ENCODE results near the gene RAP2A. TPM values are rescaled to one million over a fixed set of nuclear protein-coding genes. Genes with fewer than 3 reads are reported as not detected.

RAP2A gene
- total RNA-seq, 1 donor from 2014 or later: 46.6 TPM

- no peaks in the 10 kb centered on the region for H3K4me1 ChIP-seq (ENCODE audit: insufficient read depth, low read length)
- H3K4me3 ChIP-seq (ENCODE audit: insufficient read depth, low read depth, low read length): no peak overlapping the region
- no peaks in the 10 kb centered on the region for H4K20me1 ChIP-seq (ENCODE audit: insufficient read depth, low read length)
- Mint-ChIP-seq H3K36me3 (ENCODE audit: low read depth, unreplicated experiment) (no peaks in the 10 kb centered on the region), H3K27ac (ENCODE audit: unreplicated experiment) (no peak overlapping the region), H3K9me3 (ENCODE audit: unreplicated experiment) (peaks cover 11% of the 10 kb centered on the region), H3K4me1 (ENCODE audit: low read depth, unreplicated experiment) (no peaks in the 10 kb centered on the region), H3K27me3 (ENCODE audit: low read depth, unreplicated experiment) (no peaks in the 10 kb centered on the region), H3K4me3 (ENCODE audit: unreplicated experiment) (no peak overlapping the region)
- DNase-seq (ENCODE audit: low read depth): no peak
- H3K27ac ChIP-seq (ENCODE audit: low read depth, low read length): no peak overlapping the region
- H3K4me2 ChIP-seq (ENCODE audit: low read length): no peak overlapping the region
- H2AFZ ChIP-seq (ENCODE audit: low read depth, low read length): no peak overlapping the region
- no peaks in the 10 kb centered on the region for H3K36me3 ChIP-seq (ENCODE audit: insufficient read depth, low read length)
- H3K27me3 ChIP-seq (ENCODE audit: insufficient read depth, low read length): no peaks in the 10 kb centered on the region
- no peak for FAIRE-seq
- no peaks in the 10 kb centered on the region for H3K79me2 ChIP-seq (ENCODE audit: insufficient read depth, low read length)
- H3K9me3 ChIP-seq (ENCODE audit: insufficient read depth, low read depth, low read length): no peaks in the 10 kb centered on the region
- H3K9ac ChIP-seq (ENCODE audit: low read length): no peak overlapping the region
- TF ChIP-seq EZH2 (IDR thresholded peaks at IDR 0.05; ENCODE audit: insufficient read depth, low read length): no peak
- TF ChIP-seq, protein P1, sequence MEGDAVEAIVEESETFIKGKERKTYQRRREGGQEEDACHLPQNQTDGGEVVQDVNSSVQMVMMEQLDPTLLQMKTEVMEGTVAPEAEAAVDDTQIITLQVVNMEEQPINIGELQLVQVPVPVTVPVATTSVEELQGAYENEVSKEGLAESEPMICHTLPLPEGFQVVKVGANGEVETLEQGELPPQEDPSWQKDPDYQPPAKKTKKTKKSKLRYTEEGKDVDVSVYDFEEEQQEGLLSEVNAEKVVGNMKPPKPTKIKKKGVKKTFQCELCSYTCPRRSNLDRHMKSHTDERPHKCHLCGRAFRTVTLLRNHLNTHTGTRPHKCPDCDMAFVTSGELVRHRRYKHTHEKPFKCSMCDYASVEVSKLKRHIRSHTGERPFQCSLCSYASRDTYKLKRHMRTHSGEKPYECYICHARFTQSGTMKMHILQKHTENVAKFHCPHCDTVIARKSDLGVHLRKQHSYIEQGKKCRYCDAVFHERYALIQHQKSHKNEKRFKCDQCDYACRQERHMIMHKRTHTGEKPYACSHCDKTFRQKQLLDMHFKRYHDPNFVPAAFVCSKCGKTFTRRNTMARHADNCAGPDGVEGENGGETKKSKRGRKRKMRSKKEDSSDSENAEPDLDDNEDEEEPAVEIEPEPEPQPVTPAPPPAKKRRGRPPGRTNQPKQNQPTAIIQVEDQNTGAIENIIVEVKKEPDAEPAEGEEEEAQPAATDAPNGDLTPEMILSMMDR (IDR thresholded peaks at IDR 0.05; ENCODE audit: insufficient read depth, low read depth, low read length): no peak
Measured at GRCh38 chr13:97506511-97506910, 72.5 kb downstream of the RAP2A start.

GRCh38 chr13:97512732-97513131 is 78.8 kb downstream of the RAP2A start:
- H3K9me3 Mint-ChIP-seq (ENCODE audit: unreplicated experiment): peaks cover 22% of the 10 kb centered on the region

DNA sequence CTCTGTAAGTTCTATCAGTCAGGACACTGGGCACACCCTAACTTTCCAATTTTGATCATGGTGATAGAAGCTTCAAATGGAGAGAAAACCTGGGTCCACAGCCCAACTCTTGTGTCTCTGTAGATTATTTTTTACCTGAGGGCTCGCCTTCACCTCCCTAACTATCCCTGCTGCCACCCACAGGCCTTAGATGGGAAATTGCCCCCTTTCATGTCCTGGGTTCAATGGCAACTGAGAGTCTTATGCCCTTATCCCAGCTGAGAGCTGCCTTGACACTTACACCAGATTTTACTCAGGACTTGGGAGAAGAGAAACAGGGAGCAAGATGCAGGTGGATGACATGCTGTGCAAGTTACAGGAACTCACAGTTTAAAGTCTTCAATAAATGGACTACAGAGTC is 81.7 kb downstream of the RAP2A start:
- no peaks in the 10 kb centered on the region for H3K36me3 ChIP-seq (ENCODE audit: insufficient read depth, low read length)
- TF ChIP-seq EZH2 (IDR thresholded peaks at IDR 0.05; ENCODE audit: insufficient read depth, low read length): no peak
- TF ChIP-seq, protein P1 (IDR thresholded peaks at IDR 0.05; ENCODE audit: insufficient read depth, low read depth, low read length): no peak
- no peaks in the 10 kb centered on the region for H3K4me1 ChIP-seq (ENCODE audit: insufficient read depth, low read length)
- DNase-seq (ENCODE audit: low read depth) (no peak), FAIRE-seq (no peak)
- H4K20me1 ChIP-seq (ENCODE audit: insufficient read depth, low read length): no peaks in the 10 kb centered on the region
- Mint-ChIP-seq H3K36me3 (ENCODE audit: low read depth, unreplicated experiment) (peaks cover 2% of the 10 kb centered on the region), H3K27ac (ENCODE audit: unreplicated experiment) (no peak overlapping the region), H3K4me3 (ENCODE audit: unreplicated experiment) (no peak overlapping the region), H3K4me1 (ENCODE audit: low read depth, unreplicated experiment) (no peaks in the 10 kb centered on the region), H3K9me3 (ENCODE audit: unreplicated experiment) (peaks cover 21% of the 10 kb centered on the region), H3K27me3 (ENCODE audit: low read depth, unreplicated experiment) (no peaks in the 10 kb centered on the region)
- no peaks in the 10 kb centered on the region for H3K9me3 ChIP-seq (ENCODE audit: insufficient read depth, low read depth, low read length)
- no peak overlapping the region for H3K27ac ChIP-seq (ENCODE audit: low read depth, low read length)
- H2AFZ ChIP-seq (ENCODE audit: low read depth, low read length): no peak overlapping the region
- H3K4me3 ChIP-seq (ENCODE audit: insufficient read depth, low read depth, low read length): no peak overlapping the region
- H3K9ac ChIP-seq (ENCODE audit: low read length): no peak overlapping the region
- no peaks in the 10 kb centered on the region for H3K79me2 ChIP-seq (ENCODE audit: insufficient read depth, low read length)
- H3K4me2 ChIP-seq (ENCODE audit: low read length): no peak overlapping the region
- H3K27me3 ChIP-seq (ENCODE audit: insufficient read depth, low read length): no peaks in the 10 kb centered on the region

More at GRCh38 chr13:97512732-97513131, 78.8 kb downstream of the RAP2A start:
- Histone ChIP-seq H3K79me2 (ENCODE audit: insufficient read depth, low read length) (no peaks in the 10 kb centered on the region), H3K4me3 (ENCODE audit: insufficient read depth, low read depth, low read length) (no peak overlapping the region), H4K20me1 (ENCODE audit: insufficient read depth, low read length) (no peaks in the 10 kb centered on the region), H3K9ac (ENCODE audit: low read length) (no peak overlapping the region), H2AFZ (ENCODE audit: low read depth, low read length) (no peak overlapping the region), H3K27ac (ENCODE audit: low read depth, low read length) (no peak overlapping the region), H3K27me3 (ENCODE audit: insufficient read depth, low read length) (no peaks in the 10 kb centered on the region), H3K36me3 (ENCODE audit: insufficient read depth, low read length) (no peaks in the 10 kb centered on the region), H3K4me2 (ENCODE audit: low read length) (no peak overlapping the region), H3K4me1 (ENCODE audit: insufficient read depth, low read length) (no peaks in the 10 kb centered on the region), H3K9me3 (ENCODE audit: insufficient read depth, low read depth, low read length) (no peaks in the 10 kb centered on the region)
- Mint-ChIP-seq H3K4me1 (ENCODE audit: low read depth, unreplicated experiment) (no peaks in the 10 kb centered on the region), H3K4me3 (ENCODE audit: unreplicated experiment) (no peak overlapping the region), H3K27me3 (ENCODE audit: low read depth, unreplicated experiment) (no peaks in the 10 kb centered on the region), H3K27ac (ENCODE audit: unreplicated experiment) (no peak overlapping the region), H3K36me3 (ENCODE audit: low read depth, unreplicated experiment) (peaks cover 2% of the 10 kb centered on the region)
- DNase-seq (ENCODE audit: low read depth): no peak
- TF ChIP-seq EZH2 (IDR thresholded peaks at IDR 0.05; ENCODE audit: insufficient read depth, low read length): no peak
- TF ChIP-seq, protein P1 (IDR thresholded peaks at IDR 0.05; ENCODE audit: insufficient read depth, low read depth, low read length): no peak
- FAIRE-seq: no peak
